Measurements from ENCODE around the gene TREML2. TPM values are rescaled to one million over a fixed set of nuclear protein-coding genes. Genes with fewer than 3 reads are reported as not detected.

TREML2 gene
- total RNA-seq, 1 donor = not detected

GRCh38 chr6:41160933-41161332, 40.0 kb downstream of the TREML2 start:
- no peaks in the 10 kb centered on the region for H3K36me3 ChIP-seq (ENCODE audit: insufficient read depth, low read length)
- DNase-seq (ENCODE audit: insufficient read length, low spot score, missing footprints) = no peak
- H3K4me3 ChIP-seq (ENCODE audit: insufficient read depth, low read length) = no peak overlapping the region
- TF ChIP-seq CTCF (IDR thresholded peaks at IDR 0.05; ENCODE audit: extremely low read depth, low read depth, low read length) = no peak
- H2AFZ ChIP-seq (ENCODE audit: low read length) = no peak overlapping the region
- H3K27ac ChIP-seq (ENCODE audit: low read depth, low read length) = no peak overlapping the region
- no peak overlapping the region for H3K4me2 ChIP-seq (ENCODE audit: insufficient read depth, low read length)
- no peaks in the 10 kb centered on the region for H3K79me2 ChIP-seq (ENCODE audit: insufficient read depth, low read length)
- no peaks in the 10 kb centered on the region for H3K9me3 ChIP-seq (ENCODE audit: low read depth, low read length)
- H3K27me3 ChIP-seq (ENCODE audit: insufficient read depth, low read length) = no peaks in the 10 kb centered on the region
- no peaks in the 10 kb centered on the region for H4K20me1 ChIP-seq (ENCODE audit: insufficient read depth, low read length)
- no peaks in the 10 kb centered on the region for H3K4me1 ChIP-seq (ENCODE audit: insufficient read depth, low read length)

DNA sequence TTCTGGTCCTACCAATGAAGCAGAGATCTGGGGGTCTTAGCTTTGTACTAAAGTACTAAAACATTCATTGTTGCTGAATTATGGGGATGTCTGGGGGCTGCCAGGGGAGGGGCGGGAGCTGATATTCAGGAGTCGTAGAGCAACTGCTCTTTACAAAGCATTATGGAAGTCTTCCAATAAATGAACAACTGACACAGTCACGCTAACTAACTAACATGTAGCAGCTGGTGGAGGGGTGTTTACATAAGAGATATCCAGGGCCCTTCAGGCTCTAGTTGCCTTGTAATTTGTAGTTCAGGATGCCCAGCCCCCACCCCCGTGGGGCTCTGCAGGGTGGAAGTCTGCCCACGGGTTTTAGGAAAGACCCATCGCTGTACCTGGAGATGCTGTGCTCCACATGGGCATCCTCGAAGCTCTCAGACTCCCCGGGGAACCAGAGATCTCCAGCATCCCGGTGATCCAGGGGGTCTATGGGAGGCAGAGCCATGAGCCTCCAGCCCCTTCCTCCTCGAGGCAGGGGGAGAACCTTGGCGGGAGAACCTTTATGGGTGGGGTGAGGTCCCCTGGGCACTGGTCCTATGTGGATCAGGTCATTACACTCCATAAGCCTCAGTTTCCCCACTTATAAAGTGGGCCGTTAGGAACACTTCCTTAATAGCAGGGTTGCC, 41.4 kb downstream of the TREML2 start:
- H3K27me3 ChIP-seq (ENCODE audit: insufficient read depth, low read length) = no peaks in the 10 kb centered on the region
- no peak for DNase-seq (ENCODE audit: insufficient read length, low spot score, missing footprints)
- H3K79me2 ChIP-seq (ENCODE audit: insufficient read depth, low read length) = no peaks in the 10 kb centered on the region
- TF ChIP-seq CTCF (IDR thresholded peaks at IDR 0.05; ENCODE audit: extremely low read depth, low read depth, low read length) = no peak
- H3K9me3 ChIP-seq (ENCODE audit: low read depth, low read length) = no peaks in the 10 kb centered on the region
- H2AFZ ChIP-seq (ENCODE audit: low read length) = no peak overlapping the region
- no peaks in the 10 kb centered on the region for H4K20me1 ChIP-seq (ENCODE audit: insufficient read depth, low read length)
- no peak overlapping the region for H3K27ac ChIP-seq (ENCODE audit: low read depth, low read length)
- no peaks in the 10 kb centered on the region for H3K4me1 ChIP-seq (ENCODE audit: insufficient read depth, low read length)
- H3K4me3 ChIP-seq (ENCODE audit: insufficient read depth, low read length) = no peak overlapping the region
- H3K36me3 ChIP-seq (ENCODE audit: insufficient read depth, low read length) = no peaks in the 10 kb centered on the region
- H3K4me2 ChIP-seq (ENCODE audit: insufficient read depth, low read length) = no peak overlapping the region

DNA sequence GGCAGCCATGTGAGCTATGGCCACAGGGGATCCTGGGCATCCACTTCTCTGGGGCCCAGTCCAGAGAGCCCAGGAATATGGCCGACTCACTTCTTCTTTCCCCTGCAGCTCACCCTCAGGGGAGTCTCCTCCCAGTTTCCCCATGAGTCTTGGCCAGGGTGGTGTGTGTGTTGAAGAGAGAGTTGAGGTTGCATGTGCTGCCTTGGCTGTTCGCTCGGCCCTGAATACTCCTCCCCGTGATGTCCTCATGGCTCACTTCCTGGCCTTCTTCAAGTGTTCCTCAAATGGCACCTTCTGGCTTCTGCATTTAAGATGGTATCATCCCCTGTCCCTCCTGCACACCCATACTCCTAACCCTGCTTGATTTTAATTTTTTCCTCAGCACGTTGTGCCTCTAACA, 43.6 kb downstream of the TREML2 start:
- no peak overlapping the region for H2AFZ ChIP-seq (ENCODE audit: low read length)
- no peaks in the 10 kb centered on the region for H3K36me3 ChIP-seq (ENCODE audit: insufficient read depth, low read length)
- no peaks in the 10 kb centered on the region for H3K4me1 ChIP-seq (ENCODE audit: insufficient read depth, low read length)
- no peak for TF ChIP-seq CTCF (IDR thresholded peaks at IDR 0.05; ENCODE audit: extremely low read depth, low read depth, low read length)
- H3K4me3 ChIP-seq (ENCODE audit: insufficient read depth, low read length) = no peak overlapping the region
- H3K27me3 ChIP-seq (ENCODE audit: insufficient read depth, low read length) = no peaks in the 10 kb centered on the region
- no peaks in the 10 kb centered on the region for H3K79me2 ChIP-seq (ENCODE audit: insufficient read depth, low read length)
- no peak overlapping the region for H3K4me2 ChIP-seq (ENCODE audit: insufficient read depth, low read length)
- H3K9me3 ChIP-seq (ENCODE audit: low read depth, low read length) = no peaks in the 10 kb centered on the region
- DNase-seq (ENCODE audit: insufficient read length, low spot score, missing footprints) = no peak
- no peaks in the 10 kb centered on the region for H4K20me1 ChIP-seq (ENCODE audit: insufficient read depth, low read length)
- no peak overlapping the region for H3K27ac ChIP-seq (ENCODE audit: low read depth, low read length)

GRCh38 chr6:41156771-41157170, 44.2 kb downstream of the TREML2 start:
- H3K4me3 ChIP-seq (ENCODE audit: insufficient read depth, low read length) = no peak overlapping the region
- no peak overlapping the region for H2AFZ ChIP-seq (ENCODE audit: low read length)
- no peak for TF ChIP-seq CTCF (IDR thresholded peaks at IDR 0.05; ENCODE audit: extremely low read depth, low read depth, low read length)
- H4K20me1 ChIP-seq (ENCODE audit: insufficient read depth, low read length) = no peaks in the 10 kb centered on the region
- H3K27ac ChIP-seq (ENCODE audit: low read depth, low read length) = no peak overlapping the region
- no peak overlapping the region for H3K4me2 ChIP-seq (ENCODE audit: insufficient read depth, low read length)
- H3K36me3 ChIP-seq (ENCODE audit: insufficient read depth, low read length) = no peaks in the 10 kb centered on the region
- H3K79me2 ChIP-seq (ENCODE audit: insufficient read depth, low read length) = no peaks in the 10 kb centered on the region
- no peaks in the 10 kb centered on the region for H3K9me3 ChIP-seq (ENCODE audit: low read depth, low read length)
- H3K4me1 ChIP-seq (ENCODE audit: insufficient read depth, low read length) = no peaks in the 10 kb centered on the region
- H3K27me3 ChIP-seq (ENCODE audit: insufficient read depth, low read length) = no peaks in the 10 kb centered on the region
- no peak for DNase-seq (ENCODE audit: insufficient read length, low spot score, missing footprints)

All from osteoblast (primary cell).